Fibroblast of villous mesenchyme (primary cell): Measurements from ENCODE around the gene FSTL5. TPM values are rescaled to one million over a fixed set of nuclear protein-coding genes. Genes with fewer than 3 reads are reported as not detected.
"Not testable (repeated sequence)": the region's sequence is repeated elsewhere in the genome, so short reads cannot be mapped to it uniquely, and the experiment has no call there.

ENCODE experiments used
- DNase-seq: peaks from one replicate; pipeline ENCODE4 v3.0.0-alpha.2; 2010; ENCODE audit warnings: low read depth
- H3K4me3 ChIP-seq: 2 replicates; pipeline ENCODE4 v1.5.1; 2011; ENCODE audit warnings: low read depth, mild to moderate bottlenecking, low read length
- CTCF ChIP-seq: IDR thresholded peaks from 2 replicates; pipeline ENCODE4 v1.5.1; 2012; ENCODE audit warnings: low read depth, mild to moderate bottlenecking, low read length; ENCODE audit not compliant: insufficient read depth
- total RNA-seq: library from RNA; depleted of rRNA; stranded (reverse); fragments of >200 nt; gene quantifications from 2 replicates; pipeline ENCODE4 v1.2.3, GENCODE V29; 2012

The FSTL5 gene
- total RNA-seq, 1 donor = not detected

GRCh38 chr4:161762796-161763195 is 401.0 kb downstream of the FSTL5 start:
- no peak for TF ChIP-seq CTCF
- no peak overlapping the region for H3K4me3 ChIP-seq
- DNase-seq = peak; percentile 29

GRCh38 chr4:161760008-161760407 is 403.8 kb downstream of the FSTL5 start:
- no peak for DNase-seq
- no peak for TF ChIP-seq CTCF
- no peak overlapping the region for H3K4me3 ChIP-seq

- not testable (repeated sequence) for H3K4me3 ChIP-seq, DNase-seq
Observed at GRCh38 chr4:161758412-161758811, 405.4 kb downstream of the FSTL5 start.

- no peak for DNase-seq
- no peak for TF ChIP-seq CTCF
- H3K4me3 ChIP-seq = no peak overlapping the region
Observed at GRCh38 chr4:161728929-161729328, 434.9 kb downstream of the FSTL5 start.

- H3K4me3 ChIP-seq = no peak overlapping the region
- no peak for DNase-seq
- TF ChIP-seq CTCF = no peak
Observed at GRCh38 chr4:161721947-161722346, 441.9 kb downstream of the FSTL5 start.

GRCh38 chr4:161717084-161717483 is 446.7 kb downstream of the FSTL5 start:
- no peak for TF ChIP-seq CTCF
- no peak for DNase-seq
- H3K4me3 ChIP-seq = no peak overlapping the region

GRCh38 chr4:161714931-161715330 is 448.9 kb downstream of the FSTL5 start:
- no peak for TF ChIP-seq CTCF
- DNase-seq = peak; percentile 2
- H3K4me3 ChIP-seq = no peak overlapping the region
